Stimulated activated CD4-positive, alpha-beta T cell treated with anti-CD3 and anti-CD28 coated beads, Interleukin-4, amount 100 ng/mL, for 1 hour (primary cell): ENCODE data around the gene SLC28A1.
"Not testable (repeated sequence)": the region's sequence is repeated elsewhere in the genome, so short reads cannot be mapped to it uniquely, and the experiment has no call there.

Experiments used
- DNase-seq: peaks from one replicate; pipeline ENCODE4 v3.0.0-alpha.2; 2020

The SLC28A1 gene

GRCh38 chr15:84976746-84977345 lies 92.4 kb downstream of the SLC28A1 start:
- DNase-seq = no peak

GRCh38 chr15:84979651-84980050 lies 95.2 kb downstream of the SLC28A1 start:
- DNase-seq = no peak

- peak; percentile 84 for DNase-seq
These were observed 96.0 kb downstream of the SLC28A1 start for GRCh38 chr15:84980196-84981053.

- peak; percentile 95 for DNase-seq
These were observed 96.7 kb downstream of the SLC28A1 start for GRCh38 chr15:84981054-84981710.

- no peak for DNase-seq
These were observed 97.3 kb downstream of the SLC28A1 start, which contains the start of gene PDE8A for GRCh38 chr15:84981711-84982300. PDE8A (plus strand) TSS chr15:84981856; CDS start chr15:84982163, 307 bp downstream.

- peak; percentile 53 for DNase-seq
These were observed 97.9 kb downstream of the SLC28A1 start for GRCh38 chr15:84982301-84982920.

- no peak for DNase-seq
These were observed 98.8 kb downstream of the SLC28A1 start for GRCh38 chr15:84983294-84983693.

GRCh38 chr15:84983711-84984110 lies 99.2 kb downstream of the SLC28A1 start:
- no peak for DNase-seq

GRCh38 chr15:84985158-84985557 lies 100.7 kb downstream of the SLC28A1 start:
- DNase-seq = no peak

- not testable (repeated sequence) for DNase-seq
These were observed 102.9 kb downstream of the SLC28A1 start for GRCh38 chr15:84987351-84987750.

GRCh38 chr15:84987949-84988624 lies 103.6 kb downstream of the SLC28A1 start:
- no peak for DNase-seq

GRCh38 chr15:84988909-84989644 lies 104.6 kb downstream of the SLC28A1 start:
- no peak for DNase-seq

- no peak for DNase-seq
These were observed 106.0 kb downstream of the SLC28A1 start for GRCh38 chr15:84990507-84990906.

GRCh38 chr15:84991014-84991712 lies 106.7 kb downstream of the SLC28A1 start:
- DNase-seq = no peak

- DNase-seq = peak; percentile 34
These were observed 107.9 kb downstream of the SLC28A1 start for GRCh38 chr15:84992157-84992944.
